ENCODE data around the gene MTMR4.
A peak's percentile ranks its signal among the peaks of the same experiment; 100 is the strongest.
"Not testable (repeated sequence)": the region's sequence is repeated elsewhere in the genome, so short reads cannot be mapped to it uniquely, and the experiment has no call there.

MTMR4 gene

GRCh38 chr17:58492238-58493121 is 22.0 kb downstream of the MTMR4 start:
- DNase-seq (ENCODE audit: low read depth, low spot score) = no peak

GRCh38 chr17:58491510-58492045 is 22.9 kb downstream of the MTMR4 start:
- DNase-seq (ENCODE audit: low read depth, low spot score) = no peak

GRCh38 chr17:58488428-58488890 is 26.0 kb downstream of the MTMR4 start:
- no peak for DNase-seq (ENCODE audit: low read depth, low spot score)

GRCh38 chr17:58487589-58488427 is 26.6 kb downstream of the MTMR4 start, which contains the start of gene HSF5:
Gene HSF5 (minus strand): TSS chr17:58488408. CDS start chr17:58488274, 134 bp downstream.
- peak; percentile 9 for DNase-seq (ENCODE audit: low read depth, low spot score)

GRCh38 chr17:58484600-58484999 is 29.8 kb downstream of the MTMR4 start:
- no peak for DNase-seq (ENCODE audit: low read depth, low spot score)

- not testable (repeated sequence) for DNase-seq (ENCODE audit: low read depth, low spot score)
These were observed 32.6 kb downstream of the MTMR4 start for GRCh38 chr17:58481798-58482197.

- no peak for DNase-seq (ENCODE audit: low read depth, low spot score)
These were observed 34.3 kb downstream of the MTMR4 start for GRCh38 chr17:58480090-58480489.

GRCh38 chr17:58476812-58477211 is 37.6 kb downstream of the MTMR4 start:
- DNase-seq (ENCODE audit: low read depth, low spot score) = no peak

- no peak for DNase-seq (ENCODE audit: low read depth, low spot score)
These were observed 38.5 kb downstream of the MTMR4 start for GRCh38 chr17:58475985-58476384.

GRCh38 chr17:58470356-58470755 is 44.1 kb downstream of the MTMR4 start:
- no peak for DNase-seq (ENCODE audit: low read depth, low spot score)

- DNase-seq (ENCODE audit: low read depth, low spot score) = no peak
These were observed 45.5 kb downstream of the MTMR4 start for GRCh38 chr17:58468944-58469343.

GRCh38 chr17:58455491-58455890 is 58.9 kb downstream of the MTMR4 start:
- DNase-seq (ENCODE audit: low read depth, low spot score) = no peak

- no peak for DNase-seq (ENCODE audit: low read depth, low spot score)
These were observed 61.7 kb downstream of the MTMR4 start for GRCh38 chr17:58452738-58453137.

- DNase-seq (ENCODE audit: low read depth, low spot score) = peak; percentile 82
These were observed 67.1 kb downstream of the MTMR4 start for GRCh38 chr17:58447039-58447975.

GRCh38 chr17:58446086-58446485 is 68.4 kb downstream of the MTMR4 start:
- DNase-seq (ENCODE audit: low read depth, low spot score) = peak; percentile 38

Data from iPS DF 19.7 (cell line).